Peyer's patch (tissue), 4 donors: Measurements from ENCODE around the gene MIER2.

Experiments used
- CTCF ChIP-seq, 6 experiments: fragments of 450-650 bp in 4 of 6; fragments of 200-600 bp in 2 of 6; sonication (generic) in 1 of 6; IDR thresholded peaks; one replicate each; pipeline ENCODE4 v1.5.1; 2017 to 2019; ENCODE audit warnings: antibody characterized with exemption in 6 of 6, mild to moderate bottlenecking in 3 of 6, moderate library complexity in 1 of 6
- POLR2A ChIP-seq, 2 donors: fragments of 450-650 bp; IDR thresholded peaks; one replicate each; pipeline ENCODE4 v1.5.1; 2017; ENCODE audit warnings: antibody characterized with exemption in 2 of 2, mild to moderate bottlenecking in 2 of 2, moderate library complexity in 2 of 2

GRCh38 chr19:391207-391557 lies 46.6 kb upstream of the MIER2 start:
- TF ChIP-seq CTCF (IDR thresholded peaks at IDR 0.05) (no peak), POLR2A (IDR thresholded peaks at IDR 0.05) (no peak)
